Hepatocyte (in vitro differentiated cells): ENCODE measurements around the gene MYADML2. TPM values are rescaled to one million over a fixed set of nuclear protein-coding genes. Genes with fewer than 3 reads are reported as not detected.

Experiments used
- DNase-seq: peaks from one replicate; pipeline ENCODE4 v3.0.0-alpha.2; 2016; ENCODE audit warnings: low spot score
- H2AFZ ChIP-seq: fragments of 200-600 bp; sonication (generic); 2 replicates; pipeline ENCODE4 v1.6.0; 2016; ENCODE audit warnings: antibody characterized with exemption, mild to moderate bottlenecking
- H3K27ac ChIP-seq: fragments of 200-600 bp; sonication (generic); 2 replicates; pipeline ENCODE4 v1.5.1; 2016; ENCODE audit warnings: mild to moderate bottlenecking
- H3K27me3 ChIP-seq: fragments of 200-600 bp; sonication (generic); 2 replicates; pipeline ENCODE4 v1.6.1; 2016
- H3K36me3 ChIP-seq: fragments of 200-600 bp; sonication (generic); replicated peaks from 2 replicates; pipeline ENCODE4 v1.5.1; 2016; ENCODE audit warnings: low read depth; ENCODE audit not compliant: insufficient read depth
- H3K4me1 ChIP-seq: fragments of 200-600 bp; sonication (generic); 2 replicates; pipeline ENCODE4 v1.5.1; 2016; ENCODE audit warnings: mild to moderate bottlenecking, moderate library complexity; ENCODE audit not compliant: insufficient read depth
- H3K4me2 ChIP-seq: fragments of 200-600 bp; sonication (generic); 2 replicates; pipeline ENCODE4 v1.6.0; 2016
- H3K4me3 ChIP-seq: fragments of 200-600 bp; sonication (generic); 2 replicates; pipeline ENCODE4 v1.5.1; 2016; ENCODE audit warnings: mild to moderate bottlenecking
- H3K79me2 ChIP-seq: fragments of 200-600 bp; sonication (generic); 2 replicates; pipeline ENCODE4 v1.6.0; 2017; ENCODE audit warnings: mild to moderate bottlenecking
- H3K9me2 ChIP-seq: fragments of 200-600 bp; sonication (generic); replicated peaks from 2 replicates; pipeline ENCODE4 v1.6.0; 2017; ENCODE audit warnings: mild to moderate bottlenecking; ENCODE audit not compliant: insufficient read depth
- H3K9me3 ChIP-seq: fragments of 200-600 bp; sonication (generic); 2 replicates; pipeline ENCODE4 v1.5.1; 2016; ENCODE audit warnings: low read depth, mild to moderate bottlenecking
- H4K20me1 ChIP-seq: fragments of 200-600 bp; sonication (generic); 2 replicates; pipeline ENCODE4 v1.6.0; 2016; ENCODE audit warnings: mild to moderate bottlenecking; ENCODE audit not compliant: insufficient read depth, poor library complexity, severe bottlenecking
- CTCF ChIP-seq: fragments of 200-600 bp; sonication (generic); IDR thresholded peaks from 2 replicates; pipeline ENCODE4 v1.5.1; 2016; ENCODE audit warnings: antibody characterized with exemption, mild to moderate bottlenecking; ENCODE audit not compliant: poor library complexity
- EZH2 ChIP-seq: fragments of 200-600 bp; sonication (generic); IDR thresholded peaks from 2 replicates; pipeline ENCODE4 v1.6.1; 2016; ENCODE audit warnings: antibody characterized with exemption, mild to moderate bottlenecking, borderline replicate concordance
- EZH2phosphoT487 ChIP-seq: fragments of 200-600 bp; sonication (generic); IDR thresholded peaks from one replicate; pipeline ENCODE4 v1.6.1; 2018; ENCODE audit warnings: antibody characterized with exemption, mild to moderate bottlenecking, low read depth, moderate library complexity; ENCODE audit not compliant: unreplicated experiment, severe bottlenecking
- WGBS: methylation state at CpG from one replicate; pipeline ENCODE4 v1.1.6; 2016; ENCODE audit warnings: low lambda C conversion rate; ENCODE audit errors: missing lambda C conversion rate; 5-methylcytosine and 5-hydroxymethylcytosine counted together
- polyA plus RNA-seq: library from polyadenylated mRNA; unstranded; fragments of >200 nt; fragmentation: Nextera tagmentation; extraction: Ambion mirVana; gene quantifications from 2 replicates; pipeline ENCODE4 v1.2.1, GENCODE V29; 2016
- total RNA-seq: library from RNA; depleted of rRNA; stranded (reverse); fragments of >200 nt; gene quantifications from 2 replicates; pipeline ENCODE4 v1.2.3, GENCODE V29; 2014

MYADML2 gene
- total and polyA plus RNA-seq, 2 experiments from 2014 or later: 0.06 TPM; not detected in 1

DNA sequence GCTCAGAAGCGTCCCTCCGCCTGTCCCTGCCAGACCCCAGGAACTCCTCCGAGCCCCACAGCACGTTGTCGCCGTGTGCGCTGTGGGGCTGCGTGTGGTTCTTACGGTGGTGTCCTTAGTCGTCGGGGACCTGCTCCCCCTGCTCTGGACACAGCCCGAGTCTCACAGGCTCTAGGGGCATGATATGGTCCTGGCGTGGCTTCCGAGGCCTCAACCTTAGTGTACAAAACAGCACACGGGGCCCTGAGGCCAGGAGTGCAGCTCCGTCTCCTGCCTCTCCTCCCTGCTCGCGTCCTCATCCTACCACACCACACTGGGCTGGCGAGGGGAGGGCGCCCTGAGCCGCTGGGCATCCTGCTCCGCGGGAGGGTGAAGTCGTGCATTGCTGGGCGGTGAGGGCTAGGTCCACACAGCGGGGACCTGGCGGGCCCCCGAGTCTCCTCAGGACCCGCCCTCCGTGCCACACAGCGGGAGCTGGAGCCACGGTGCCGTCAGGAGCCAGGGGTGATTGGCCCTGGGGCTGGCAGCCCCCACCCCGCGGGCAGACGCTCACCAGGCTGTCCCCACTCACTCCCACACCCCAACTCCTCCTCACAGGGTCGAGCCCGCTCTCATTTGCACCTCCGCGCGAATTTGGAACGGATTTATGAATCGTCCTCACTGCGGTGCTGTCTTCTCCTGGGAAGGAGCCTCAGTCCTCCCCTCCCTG, 18.3 kb downstream of the MYADML2 start:
- Histone ChIP-seq H4K20me1 (peaks cover 26% of the 10 kb centered on the region), H3K27me3 (no peaks in the 10 kb centered on the region), H3K4me3 (peak overlapping the region; percentile 24), H3K79me2 (peaks cover 30% of the 10 kb centered on the region), H3K9me2 (no peaks in the 10 kb centered on the region), H2AFZ (peak overlapping the region; percentile 60), H3K4me2 (peak overlapping the region; percentile 98), H3K9me3 (no peaks in the 10 kb centered on the region), H3K4me1 (peaks cover 38% of the 10 kb centered on the region), H3K27ac (peak overlapping the region; percentile 68), H3K36me3 (no peaks in the 10 kb centered on the region)
- TF ChIP-seq CTCF: no peak
- no peak for TF ChIP-seq EZH2
- no peak for TF ChIP-seq EZH2phosphoT487
- peak; percentile 46 for DNase-seq
- WGBS: 27% methylated on average over 41 of the region's 44 CpGs

DNA sequence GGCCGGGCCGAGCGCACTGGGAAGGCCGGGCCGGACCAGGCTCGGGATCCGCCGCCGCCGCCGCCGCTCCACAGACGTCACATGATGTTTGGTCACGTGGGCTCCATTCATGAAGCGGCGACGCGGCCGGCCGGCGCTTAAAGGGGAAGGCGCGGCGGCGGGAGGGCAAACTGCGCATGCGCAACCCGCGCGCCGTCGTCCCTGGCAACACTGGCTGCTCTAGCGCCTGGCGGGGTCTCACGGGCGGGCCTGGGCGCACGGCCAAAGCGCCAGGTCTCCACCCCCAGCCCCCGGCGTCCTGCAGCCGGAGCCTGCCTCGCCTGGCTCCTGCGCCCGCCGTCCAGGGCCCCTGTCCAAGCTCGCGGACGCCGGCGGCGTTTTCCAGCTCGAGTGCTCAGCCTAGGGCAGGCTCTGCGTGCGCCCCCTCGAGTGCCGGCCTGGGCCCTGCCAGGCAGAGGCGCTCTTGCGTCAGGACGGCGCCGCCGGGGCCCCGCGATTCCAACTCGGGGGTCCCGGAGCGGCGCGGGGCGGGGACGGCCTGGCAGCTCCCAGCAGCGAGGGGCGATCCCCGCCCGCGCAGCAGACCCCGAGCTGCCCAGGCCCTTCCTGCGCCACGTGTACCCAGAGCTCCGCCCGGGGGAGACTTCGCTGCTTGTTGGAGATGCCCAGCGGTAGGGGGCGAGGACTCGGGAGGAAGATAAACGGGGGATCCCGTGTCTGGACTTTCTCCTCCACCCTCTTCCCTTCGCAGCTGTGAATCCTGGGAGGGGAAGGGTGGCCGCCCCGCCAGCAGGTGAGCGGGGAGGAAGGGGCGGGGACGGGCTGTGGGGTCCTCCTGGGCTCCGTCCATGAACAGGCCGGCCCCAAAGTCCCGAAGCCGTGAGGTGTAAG, 19.1 kb downstream of the MYADML2 start, which contains the start of gene MAFG:
TSS of gene MAFG (minus strand) at position 83 of the 891 bp plus-strand sequence. CDS start 4,550 bp downstream, outside the sequence.
- Histone ChIP-seq H3K9me2 (no peaks in the 10 kb centered on the region), H3K36me3 (no peaks in the 10 kb centered on the region), H3K4me1 (peaks cover 45% of the 10 kb centered on the region), H3K9me3 (no peaks in the 10 kb centered on the region), H2AFZ (peak within 1 kb of the TSS; percentile 60), H3K4me3 (peak within 1 kb of the TSS; percentile 54), H3K27ac (peak within 1 kb of the TSS; percentile 97), H3K27me3 (no peaks in the 10 kb centered on the region), H3K4me2 (peak within 1 kb of the TSS; percentile 98), H4K20me1 (peaks cover 30% of the 10 kb centered on the region), H3K79me2 (peaks cover 36% of the 10 kb centered on the region)
- peak; percentile 99 for DNase-seq
- TF ChIP-seq CTCF: peak; percentile 47
- TF ChIP-seq EZH2phosphoT487: no peak
- no peak for TF ChIP-seq EZH2
- 2% methylated on average over 87 of the region's 98 CpGs for WGBS

GRCh38 chr17:81927152-81927652, 19.8 kb downstream of the MYADML2 start:
- Histone ChIP-seq H3K9me3 (no peaks in the 10 kb centered on the region), H3K9me2 (no peaks in the 10 kb centered on the region), H3K4me1 (peaks cover 46% of the 10 kb centered on the region), H2AFZ (no peak overlapping the region), H3K27ac (peak overlapping the region; percentile 97), H3K36me3 (no peaks in the 10 kb centered on the region), H3K79me2 (peaks cover 43% of the 10 kb centered on the region), H4K20me1 (peaks cover 37% of the 10 kb centered on the region), H3K27me3 (no peaks in the 10 kb centered on the region), H3K4me3 (peak overlapping the region; percentile 54), H3K4me2 (peak overlapping the region; percentile 83)
- TF ChIP-seq EZH2phosphoT487 (no peak), EZH2 (no peak), CTCF (no peak)
- 2% methylated on average over 20 of the region's 78 CpGs for WGBS
- DNase-seq: no peak
